Epithelial cell of esophagus (primary cell): ENCODE data around the gene SDF4.

ENCODE experiments used
- DNase-seq: peaks from one replicate; pipeline ENCODE4 v3.0.0; 2010; ENCODE audit warnings: low read depth
- H3K4me3 ChIP-seq: 2 replicates; pipeline ENCODE4 v1.5.1; 2011; ENCODE audit warnings: mild to moderate bottlenecking, low read length, control low read depth
- TF ChIP-seq, protein P1 (sequence below): IDR thresholded peaks from 2 replicates; pipeline ENCODE4 v1.5.1; 2011; ENCODE audit warnings: low read depth, mild to moderate bottlenecking, low read length, control low read depth, inconsistent platforms; ENCODE audit not compliant: insufficient read depth; ENCODE audit errors: missing control alignments

Gene SDF4

DNA sequence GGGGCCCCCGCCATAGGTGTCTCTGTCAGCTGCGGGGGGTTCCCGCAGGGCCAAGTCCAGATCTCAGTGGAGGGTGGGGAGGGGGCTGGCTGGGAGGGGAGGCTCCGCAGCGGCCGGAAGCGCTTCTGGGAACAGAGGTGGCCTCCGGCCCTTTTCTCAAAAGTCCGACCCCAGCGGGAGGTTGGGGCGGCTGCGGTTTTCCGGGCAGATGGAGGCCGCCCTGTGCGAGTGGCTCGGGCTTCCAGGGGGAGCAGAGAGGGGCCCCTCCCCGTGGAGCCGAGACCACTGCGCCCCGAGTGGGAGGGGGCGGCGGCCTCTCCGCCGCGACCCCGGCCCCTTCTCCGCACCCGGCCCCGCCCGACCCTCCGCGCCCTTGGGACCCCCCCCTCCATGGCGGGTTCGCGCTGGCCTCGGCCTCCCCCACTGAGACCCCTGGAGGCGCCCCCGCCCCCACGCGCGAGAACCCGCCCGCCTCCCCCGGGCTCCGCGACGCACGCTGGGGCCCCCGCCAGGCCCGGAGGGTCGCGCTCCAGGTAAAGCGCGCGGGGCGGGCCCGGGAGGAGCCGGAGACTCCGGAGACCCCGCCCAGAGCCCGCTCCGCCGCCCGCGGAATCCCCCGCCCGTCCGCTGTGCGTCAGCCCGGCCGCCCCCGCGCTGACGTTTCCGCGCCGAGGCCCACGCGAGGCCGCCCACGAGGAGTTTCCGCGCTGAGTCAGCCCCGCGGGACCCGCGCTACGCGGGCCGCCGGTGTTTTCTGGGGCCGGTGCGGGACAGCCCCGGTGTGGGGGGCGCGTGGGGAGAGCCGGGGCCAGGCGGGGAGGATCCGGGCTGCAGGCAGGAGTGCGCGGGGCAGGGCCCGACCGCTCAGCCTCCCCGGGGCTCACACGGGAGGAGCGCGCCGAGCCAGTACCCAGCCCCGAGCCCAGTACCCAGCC is 30.7 kb downstream of the SDF4 start:
- TF ChIP-seq, protein P1, sequence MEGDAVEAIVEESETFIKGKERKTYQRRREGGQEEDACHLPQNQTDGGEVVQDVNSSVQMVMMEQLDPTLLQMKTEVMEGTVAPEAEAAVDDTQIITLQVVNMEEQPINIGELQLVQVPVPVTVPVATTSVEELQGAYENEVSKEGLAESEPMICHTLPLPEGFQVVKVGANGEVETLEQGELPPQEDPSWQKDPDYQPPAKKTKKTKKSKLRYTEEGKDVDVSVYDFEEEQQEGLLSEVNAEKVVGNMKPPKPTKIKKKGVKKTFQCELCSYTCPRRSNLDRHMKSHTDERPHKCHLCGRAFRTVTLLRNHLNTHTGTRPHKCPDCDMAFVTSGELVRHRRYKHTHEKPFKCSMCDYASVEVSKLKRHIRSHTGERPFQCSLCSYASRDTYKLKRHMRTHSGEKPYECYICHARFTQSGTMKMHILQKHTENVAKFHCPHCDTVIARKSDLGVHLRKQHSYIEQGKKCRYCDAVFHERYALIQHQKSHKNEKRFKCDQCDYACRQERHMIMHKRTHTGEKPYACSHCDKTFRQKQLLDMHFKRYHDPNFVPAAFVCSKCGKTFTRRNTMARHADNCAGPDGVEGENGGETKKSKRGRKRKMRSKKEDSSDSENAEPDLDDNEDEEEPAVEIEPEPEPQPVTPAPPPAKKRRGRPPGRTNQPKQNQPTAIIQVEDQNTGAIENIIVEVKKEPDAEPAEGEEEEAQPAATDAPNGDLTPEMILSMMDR = no peak
- peak; percentile 55 for DNase-seq
- no peak overlapping the region for H3K4me3 ChIP-seq

DNA sequence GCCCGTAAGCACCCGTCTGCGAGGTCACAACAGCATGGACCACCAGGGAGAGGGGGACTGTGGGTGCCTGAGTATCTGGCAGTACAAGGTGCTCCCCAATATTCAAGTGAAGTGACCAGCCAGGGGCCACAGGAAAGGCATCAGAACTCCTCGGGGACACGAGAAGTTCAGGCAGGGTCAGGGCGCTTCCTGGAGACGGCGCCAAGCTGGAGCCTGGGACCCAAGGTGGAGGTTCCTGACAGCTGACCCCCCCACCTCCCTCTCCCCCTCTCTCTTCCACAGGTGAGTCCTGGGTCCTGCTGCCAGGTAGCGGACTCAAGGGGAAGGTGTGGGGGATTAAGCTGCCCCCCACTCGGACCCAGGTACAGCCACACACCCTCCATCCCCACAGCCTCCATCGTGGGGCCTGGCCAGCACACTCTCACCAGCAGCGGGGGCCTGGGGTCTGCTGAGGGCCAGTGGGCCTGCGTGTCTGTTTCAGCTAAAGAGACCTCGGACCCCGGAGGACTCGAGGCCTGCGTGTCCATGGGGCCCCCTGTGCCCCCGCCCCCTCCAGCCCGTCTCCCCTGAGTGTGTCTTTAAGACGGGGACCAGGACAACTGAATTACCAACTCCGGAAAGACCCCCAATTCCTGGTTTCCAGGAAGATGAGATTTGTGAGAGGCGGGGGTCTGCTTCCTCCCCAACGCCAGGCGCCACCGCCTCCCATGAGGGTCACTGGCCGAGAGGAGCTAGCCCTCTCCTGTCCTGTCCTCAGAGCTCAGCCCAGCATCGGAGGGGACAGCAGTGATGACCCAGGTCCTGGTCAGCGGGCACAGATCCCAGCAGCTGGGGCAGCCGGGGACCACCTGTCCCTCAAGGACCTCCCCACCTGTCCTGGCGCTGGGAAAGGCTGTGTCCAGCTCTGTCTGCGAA is 31.6 kb downstream of the SDF4 start:
- DNase-seq = no peak
- TF ChIP-seq, protein P1 = no peak
- H3K4me3 ChIP-seq = no peak overlapping the region

DNA sequence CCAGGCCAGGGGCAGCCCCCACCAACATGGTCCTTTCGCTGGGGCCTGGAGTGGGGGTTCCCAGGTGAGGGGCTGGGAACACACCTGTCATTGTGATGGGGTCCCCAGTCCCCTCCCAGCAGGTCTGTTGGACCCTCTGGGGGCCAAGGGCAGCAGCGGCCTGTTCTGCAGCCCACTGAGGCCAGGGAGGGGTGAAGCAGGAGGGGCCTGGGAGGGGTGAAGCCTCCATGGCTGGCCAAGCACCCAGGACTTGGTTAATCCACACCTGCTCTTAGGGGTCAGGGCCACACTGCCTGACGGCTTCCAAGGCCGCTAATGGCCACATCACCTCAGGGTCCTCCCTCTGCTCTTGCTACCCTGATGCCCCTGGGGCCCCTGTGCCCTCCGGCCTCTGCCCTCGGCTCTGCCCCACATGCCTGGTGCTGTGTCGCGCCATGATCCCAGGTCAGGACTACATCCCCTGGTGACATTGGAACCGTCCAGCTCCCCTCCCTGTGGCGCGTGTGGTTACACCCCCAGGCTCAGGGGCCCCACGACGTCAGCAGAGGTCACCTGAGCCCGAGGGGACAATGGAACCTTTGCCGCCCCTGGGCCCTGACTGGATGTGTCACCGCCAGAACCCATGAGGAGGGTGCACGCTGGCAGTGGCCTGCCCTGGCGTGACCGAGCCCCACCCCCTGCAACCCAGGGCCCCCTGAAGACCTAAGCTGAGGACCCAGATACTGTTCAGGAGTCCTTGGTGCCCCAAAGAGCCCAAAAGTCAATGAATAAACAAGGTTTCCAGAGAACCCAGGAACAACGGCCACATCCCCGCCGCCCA is 32.5 kb downstream of the SDF4 start:
- DNase-seq = no peak
- TF ChIP-seq, protein P1 = no peak
- no peak overlapping the region for H3K4me3 ChIP-seq

DNA sequence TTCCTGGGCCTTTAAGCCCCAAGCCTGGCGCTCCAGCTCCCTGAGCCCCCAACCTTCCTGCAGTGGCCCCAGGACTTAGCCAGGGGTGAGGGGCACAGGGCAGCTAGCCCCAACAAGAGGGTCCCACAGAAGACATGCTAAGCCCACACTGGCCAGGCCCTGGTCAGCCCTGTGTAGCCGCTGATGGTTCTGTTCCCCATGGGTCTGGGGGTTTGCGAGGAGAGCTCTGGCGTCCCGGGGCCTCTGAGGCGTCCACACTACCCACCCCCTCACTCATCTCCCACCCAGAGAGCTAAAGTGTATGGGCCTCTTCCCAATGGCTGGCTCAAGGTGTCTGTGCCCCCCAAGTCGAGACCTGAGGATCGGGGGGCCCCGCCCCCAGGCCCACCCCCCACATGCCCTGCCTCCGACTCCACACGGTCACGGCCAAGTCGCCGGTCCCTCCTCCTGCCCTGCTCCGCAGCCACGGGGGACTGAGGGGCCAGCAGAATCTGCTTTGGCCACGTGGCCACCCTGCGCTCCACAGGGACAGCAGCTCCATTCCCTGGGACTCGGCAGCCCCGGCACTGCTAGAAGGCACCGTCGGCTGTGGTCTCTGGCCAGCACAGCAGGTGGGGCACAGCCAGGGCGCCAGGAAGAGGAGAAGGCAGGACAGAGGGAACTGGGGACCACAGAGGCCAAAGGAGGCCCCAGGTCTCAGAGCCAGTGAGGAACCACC is 33.2 kb downstream of the SDF4 start:
- DNase-seq = no peak

DNA sequence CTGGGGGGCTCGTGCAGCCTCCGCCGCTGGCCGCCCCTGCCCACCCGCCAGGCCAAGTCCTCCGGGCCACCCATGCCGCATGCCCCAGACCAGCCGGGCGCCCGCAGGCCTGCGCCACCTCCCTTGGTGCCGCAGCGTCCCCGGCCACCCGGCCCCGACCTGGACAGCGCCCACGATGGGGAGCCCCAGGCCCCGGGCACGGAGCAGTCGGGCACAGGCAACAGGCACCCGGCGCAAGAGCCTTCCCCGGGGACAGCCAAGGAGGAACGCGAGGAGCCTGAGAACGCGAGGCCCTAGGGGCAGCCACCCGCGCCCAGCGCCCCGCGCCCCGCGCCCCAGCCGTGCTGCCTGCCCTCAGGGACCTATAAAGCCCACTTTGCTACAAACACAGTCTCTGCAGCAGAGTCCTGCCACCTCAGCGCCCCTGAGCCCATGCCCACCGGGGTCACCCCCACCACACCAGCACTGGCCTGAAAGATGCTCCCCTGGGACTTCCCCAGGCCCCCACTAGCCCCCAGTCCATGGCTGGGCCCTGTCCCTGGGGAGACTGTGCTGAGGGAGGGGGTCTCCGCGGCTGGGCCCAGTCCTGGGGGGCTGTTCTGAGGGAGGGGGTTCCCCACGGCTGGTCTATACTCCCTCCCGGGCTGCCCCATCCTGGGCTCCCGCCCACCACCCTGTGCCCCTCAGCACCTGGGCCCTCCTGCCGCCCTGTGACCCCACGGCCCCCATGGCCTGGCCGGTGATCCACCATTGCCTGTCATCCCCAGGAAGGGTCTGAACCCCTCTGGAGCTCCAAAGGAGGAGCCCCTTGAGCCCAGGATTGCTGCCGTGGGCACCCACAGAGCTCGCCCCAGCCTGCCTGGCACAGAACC is 34.0 kb downstream of the SDF4 start:
- TF ChIP-seq, protein P1 = no peak
- no peak overlapping the region for H3K4me3 ChIP-seq
- DNase-seq = no peak

More for the DNA sequence above, 33.2 kb downstream of the SDF4 start:
- H3K4me3 ChIP-seq = no peak overlapping the region
- TF ChIP-seq, protein P1 = no peak
